Hematopoietic multipotent progenitor cell treated with erythropoietin and hydrocortisone succinate and interleukin-3 and kit ligand, for 6 days (in vitro differentiated cells): ENCODE data around the gene ATN1.

ENCODE experiments used
- DNase-seq: peaks from one replicate; pipeline ENCODE4 v3.0.0-alpha.2; 2015

The ATN1 gene

GRCh38 chr12:6977653-6978052 is 49.9 kb downstream of the ATN1 start:
- DNase-seq: peak; percentile 3

- DNase-seq: no peak
Measured at GRCh38 chr12:6978188-6978587, 50.4 kb downstream of the ATN1 start.

- peak; percentile 35 for DNase-seq
Measured at GRCh38 chr12:6978611-6979011, 50.9 kb downstream of the ATN1 start.

GRCh38 chr12:6979021-6979420 is 51.3 kb downstream of the ATN1 start:
- DNase-seq: peak; percentile 4

DNA sequence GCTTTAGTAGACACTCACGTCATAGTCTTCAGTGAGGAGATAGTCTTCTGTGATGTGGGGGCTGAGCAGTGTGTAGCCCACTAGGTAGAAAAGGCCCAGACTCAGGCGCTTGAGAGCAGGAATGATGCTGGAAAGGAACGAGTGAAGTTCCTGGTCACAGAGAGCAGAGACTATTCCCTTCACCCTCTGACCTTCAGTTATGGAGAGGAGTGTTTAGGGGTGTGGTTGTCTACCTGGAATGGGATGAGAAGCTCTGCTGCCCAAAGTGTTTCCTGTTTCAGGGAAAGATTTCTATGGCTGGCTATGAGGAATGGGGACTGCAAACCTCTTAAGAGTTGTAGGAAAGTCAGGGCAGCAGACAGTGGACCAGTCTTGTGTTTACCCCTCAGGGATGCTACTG is 51.7 kb downstream of the ATN1 start:
- no peak for DNase-seq

GRCh38 chr12:6980075-6980474 is 52.3 kb downstream of the ATN1 start:
- no peak for DNase-seq

DNA sequence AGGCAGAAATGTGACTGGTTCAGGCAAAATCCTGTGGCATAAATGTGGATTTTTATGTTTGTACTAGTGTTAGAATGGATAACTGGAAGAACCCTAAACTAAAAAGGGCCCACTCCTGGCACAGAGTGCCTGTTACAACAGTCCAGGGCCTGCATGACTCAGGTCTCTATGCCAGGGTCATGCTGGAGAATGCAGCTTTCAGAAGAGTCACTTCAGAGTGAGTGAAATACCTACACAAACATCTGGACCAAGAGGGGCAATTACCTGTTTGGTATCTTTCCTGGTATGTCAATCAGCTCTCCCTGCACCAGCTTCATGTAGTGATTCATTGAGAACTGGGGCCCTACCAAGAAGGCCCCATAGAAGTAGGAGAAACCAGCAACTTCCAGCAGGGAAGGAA is 53.0 kb downstream of the ATN1 start:
- no peak for DNase-seq

DNA sequence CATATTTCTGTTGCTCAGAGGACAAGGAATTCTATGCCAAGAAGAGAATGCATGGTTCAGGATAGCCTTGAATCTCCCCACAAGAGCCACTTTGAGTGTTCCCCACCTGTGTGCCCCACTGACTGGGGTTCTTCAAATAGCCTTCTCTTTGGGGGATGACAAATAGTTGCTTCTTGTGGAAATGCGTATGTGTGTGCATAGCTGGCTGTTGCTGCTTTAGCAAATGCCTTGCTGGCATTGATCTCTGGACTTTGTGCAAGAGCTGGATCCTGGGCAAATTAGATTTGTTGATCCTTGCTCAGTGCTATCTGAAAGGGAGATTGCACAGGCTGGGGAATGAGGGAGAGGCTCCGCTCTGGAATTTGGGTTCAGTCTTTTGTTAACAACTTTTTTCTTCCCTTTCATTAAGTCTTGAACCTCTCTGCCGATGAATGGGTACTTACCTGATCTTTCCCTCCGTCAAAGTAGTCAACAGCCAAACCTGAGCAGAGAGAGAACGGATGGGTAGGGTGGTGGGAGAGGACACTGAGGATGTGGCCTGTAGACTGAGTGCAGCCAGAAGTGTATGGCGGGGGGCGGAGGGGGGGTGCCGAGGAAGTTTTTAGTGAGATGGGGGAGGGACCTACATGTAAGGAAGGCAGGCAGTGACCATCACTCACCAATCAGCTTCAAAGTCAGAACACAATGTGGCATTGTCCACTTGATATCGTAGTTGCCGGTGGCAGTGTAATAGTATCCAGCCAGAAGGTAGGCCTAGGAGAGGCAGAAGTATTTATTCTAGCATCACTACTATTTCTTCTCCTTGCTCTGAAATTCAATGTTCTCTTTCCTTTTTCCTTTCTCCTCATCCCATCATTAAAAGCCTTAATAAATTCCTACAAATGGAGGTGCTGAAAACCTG is 53.6 kb downstream of the ATN1 start:
- no peak for DNase-seq

DNA sequence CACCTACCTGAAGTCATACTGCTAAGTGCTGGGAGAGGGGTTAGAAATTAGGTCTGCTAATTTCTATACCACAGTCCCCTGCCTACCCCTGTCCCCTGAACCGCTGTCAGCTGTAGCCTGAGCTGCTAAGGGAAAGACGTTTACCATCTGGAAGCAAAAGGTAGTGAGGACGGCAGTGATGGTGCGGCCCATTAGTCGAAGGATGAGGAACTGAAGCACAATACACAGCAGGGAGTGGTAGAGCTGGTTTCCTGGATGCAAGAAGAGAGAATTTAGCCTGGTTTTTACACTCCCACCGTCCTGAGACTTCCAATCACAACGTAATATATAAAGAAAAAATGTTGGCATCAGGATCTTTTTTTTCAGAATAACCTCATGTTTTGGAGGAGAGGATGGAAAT is 54.8 kb downstream of the ATN1 start:
- no peak for DNase-seq

- DNase-seq: no peak
Measured at GRCh38 chr12:6987956-6988553, 60.3 kb downstream of the ATN1 start.
